Tibial nerve (tissue), 3 donors: Measurements from ENCODE around the gene C16orf54.

ENCODE experiments used
- CTCF ChIP-seq, 5 experiments: fragments of 200-600 bp in 3 of 5; fragments of 450-650 bp in 2 of 5; sonication (generic) in 3 of 5; IDR thresholded peaks; one replicate each; pipeline ENCODE4 v1.5.1; 2016 to 2019; ENCODE audit warnings: antibody characterized with exemption in 5 of 5, mild to moderate bottlenecking in 3 of 5, moderate library complexity in 2 of 5
- POLR2A ChIP-seq, 2 donors: fragments of 450-650 bp; IDR thresholded peaks; one replicate each; pipeline ENCODE4 v1.6.1; 2017; ENCODE audit warnings: antibody characterized with exemption in 2 of 2, mild to moderate bottlenecking in 2 of 2, moderate library complexity in 2 of 2

- TF ChIP-seq CTCF (IDR thresholded peaks at IDR 0.05) (no peak), POLR2A (IDR thresholded peaks at IDR 0.05) (no peak)
Observed at GRCh38 chr16:29714972-29715371, 30.8 kb downstream of the C16orf54 start.
